NCI-H1436 (cell line): ENCODE results near the gene SLC51B.
"Not testable (repeated sequence)": the region's sequence is repeated elsewhere in the genome, so short reads cannot be mapped to it uniquely, and the experiment has no call there.

Source experiments
- DNase-seq: peaks from one replicate; lab custom pipeline; 2025; lab: John Stamatoyannopoulos, UW

The SLC51B gene

DNA sequence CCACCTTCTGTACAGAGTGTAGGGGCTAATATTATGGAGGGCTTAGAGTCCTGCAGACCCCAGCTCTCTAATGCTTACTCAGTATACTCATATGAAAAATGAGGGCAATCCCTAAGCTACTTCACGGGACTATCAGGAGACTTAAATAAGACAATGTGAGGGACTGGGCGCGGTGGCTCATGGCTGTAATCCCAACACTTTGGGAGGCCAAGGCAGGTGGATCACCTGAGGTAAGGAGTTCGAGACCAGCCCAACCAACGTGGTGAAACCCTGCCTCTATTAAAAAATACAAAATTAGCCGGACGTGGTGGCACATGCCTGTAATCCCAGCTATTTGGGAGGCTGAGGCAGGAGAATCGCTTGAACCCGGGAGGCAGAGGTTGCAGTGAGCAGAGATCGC lies 54.6 kb downstream of the SLC51B start:
- not testable (repeated sequence) for DNase-seq

DNA sequence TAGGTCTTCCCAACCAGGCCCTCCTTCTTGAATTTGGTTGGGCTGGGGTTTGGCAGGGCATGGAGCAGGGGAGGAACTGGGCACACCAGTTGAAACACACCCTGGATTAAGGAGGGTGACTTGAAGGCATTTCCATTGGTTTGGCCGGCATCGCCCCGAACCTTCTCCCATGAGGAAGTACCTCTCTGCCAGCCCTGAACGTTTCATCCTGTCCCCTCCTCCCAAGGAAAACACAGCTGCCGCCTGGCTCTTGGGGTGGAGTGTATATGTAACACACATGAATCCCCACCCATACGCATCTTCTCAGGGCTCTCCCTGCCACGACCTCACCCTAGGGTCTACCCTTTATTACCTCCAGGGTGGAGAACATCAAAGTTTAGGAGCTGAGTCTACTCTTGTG lies 55.3 kb downstream of the SLC51B start:
- DNase-seq: no peak

DNA sequence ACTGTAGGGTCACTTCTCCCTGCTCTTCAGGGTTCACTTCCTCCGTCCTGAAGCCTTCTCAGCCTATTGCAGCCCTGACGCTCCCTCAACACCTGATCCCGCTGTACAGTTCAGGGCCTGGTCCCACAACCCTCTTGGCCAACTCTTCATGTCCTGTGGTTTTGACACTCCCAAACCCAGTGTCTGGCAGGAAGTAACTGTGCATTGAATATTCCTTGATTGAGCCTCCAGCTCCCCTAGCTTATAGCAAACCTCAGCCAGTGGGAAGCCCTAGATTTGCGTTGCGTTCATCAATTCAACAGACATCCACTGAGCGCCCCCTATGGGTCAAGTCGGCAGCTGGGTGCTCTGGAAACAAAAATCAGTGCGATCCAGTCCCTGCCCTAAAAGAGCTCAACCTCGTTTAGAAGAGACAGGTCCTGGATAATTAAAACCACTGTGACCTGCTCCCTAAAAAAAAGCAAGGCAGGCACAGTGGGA lies 56.3 kb downstream of the SLC51B start:
- peak; percentile 24 for DNase-seq

DNA sequence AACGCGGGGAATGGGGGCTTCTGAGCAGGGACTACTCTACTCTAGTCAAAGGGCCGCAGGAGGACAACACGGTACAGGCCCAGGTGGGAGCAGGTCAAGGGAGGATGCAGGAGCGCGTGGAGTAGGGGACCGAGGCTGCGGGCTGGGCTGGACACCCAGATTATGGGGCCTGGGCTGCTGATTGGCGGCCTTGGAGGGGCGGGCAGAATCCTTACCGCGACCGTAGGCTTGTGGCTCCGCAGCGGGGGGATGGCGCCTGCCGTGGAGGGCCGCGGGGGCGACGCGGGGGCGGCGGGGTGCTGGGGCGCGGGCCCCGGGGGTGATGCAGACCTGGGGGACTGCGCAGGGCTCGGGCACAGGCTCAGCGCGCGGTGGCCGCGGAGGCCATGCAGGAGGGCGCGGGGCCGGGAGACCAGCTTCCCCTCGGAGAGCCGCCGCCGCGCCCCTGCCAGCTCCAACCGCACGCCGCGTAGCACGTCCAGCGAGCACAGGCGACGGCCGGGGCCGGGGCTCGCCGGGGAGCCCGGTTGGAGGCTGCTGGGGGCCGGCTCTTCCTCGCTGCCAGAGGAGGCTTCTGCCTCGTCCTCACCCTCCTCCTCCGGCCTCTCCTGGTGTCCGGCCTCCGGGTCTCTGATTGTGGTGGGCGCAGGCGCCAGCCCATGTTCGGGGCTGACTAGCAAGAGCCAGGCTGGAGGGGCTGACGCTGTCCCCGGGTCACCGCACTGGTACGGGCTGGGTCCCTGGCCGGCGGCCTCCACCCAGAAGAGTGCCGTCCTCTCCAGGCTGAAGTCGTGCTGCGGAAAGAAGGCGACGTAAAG lies 56.9 kb downstream of the SLC51B start:
- DNase-seq: no peak

DNA sequence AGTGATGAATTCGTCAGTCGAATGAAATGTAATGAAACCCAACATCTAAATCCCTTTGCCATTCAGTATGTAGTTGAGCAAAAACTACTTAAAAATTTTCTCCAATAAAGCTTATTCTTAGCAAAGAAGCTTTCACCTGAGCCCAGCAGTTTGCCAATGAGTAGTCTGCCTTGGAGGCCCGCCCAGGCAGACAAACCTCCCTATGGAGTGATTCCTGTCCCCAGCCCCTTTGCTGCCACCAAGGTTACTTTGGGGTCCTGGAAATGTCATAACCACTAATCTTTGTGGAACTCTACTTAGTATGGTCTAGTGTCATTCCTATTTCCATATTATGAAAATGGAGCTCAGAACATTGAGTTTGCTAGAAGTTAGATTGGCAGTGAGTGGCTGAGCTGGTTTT lies 57.7 kb downstream of the SLC51B start:
- no peak for DNase-seq
